ENCODE results near the gene NUDT16L1. TPM values are rescaled to one million over a fixed set of nuclear protein-coding genes. Genes with fewer than 3 reads are reported as not detected.

The NUDT16L1 gene
- total and polyA plus RNA-seq, 12 donors, result 16.3 to 99.3 (median 51.6) TPM

DNA sequence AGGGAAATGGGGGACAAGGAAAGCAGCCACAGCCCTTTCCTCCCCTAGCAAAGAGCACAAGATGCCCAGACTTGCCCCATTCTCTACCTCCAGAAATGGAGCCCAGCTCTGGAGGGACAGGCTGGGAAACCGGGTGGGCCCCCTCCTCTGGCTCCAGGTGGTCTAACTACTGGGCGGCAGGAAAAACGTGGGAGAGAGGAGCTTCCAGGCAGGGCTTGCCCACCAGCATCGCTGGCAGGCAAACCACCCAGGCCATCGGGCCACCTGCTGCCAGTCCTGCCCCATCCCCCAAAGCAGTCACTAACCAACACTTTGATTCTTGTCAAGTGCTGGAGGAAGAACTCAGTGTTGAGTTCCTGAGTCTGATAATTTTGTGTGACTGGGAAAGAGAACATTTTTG lies 25.1 kb downstream of the NUDT16L1 start:
- intact Hi-C loops (cut with DNase I), result no loop called here
- Histone ChIP-seq H3K27ac (no peak overlapping the region), H3K9me3 (replicated peaks in 1 of 3) (no peaks in the 10 kb centered on the region), H3K4me3 (no peak overlapping the region), H3K27me3 (no peaks in the 10 kb centered on the region), H3K4me1 (replicated peaks in 1 of 2) (no peaks in the 10 kb centered on the region), H3K36me3 (replicated peaks in 1 of 2) (peaks cover 0 to 18% of the 10 kb centered on the region in 2 donors)
- DNase-seq, result no peak
- no peak for TF ChIP-seq POLR2A (IDR thresholded peaks at IDR 0.05)
- TF ChIP-seq, protein P1, sequence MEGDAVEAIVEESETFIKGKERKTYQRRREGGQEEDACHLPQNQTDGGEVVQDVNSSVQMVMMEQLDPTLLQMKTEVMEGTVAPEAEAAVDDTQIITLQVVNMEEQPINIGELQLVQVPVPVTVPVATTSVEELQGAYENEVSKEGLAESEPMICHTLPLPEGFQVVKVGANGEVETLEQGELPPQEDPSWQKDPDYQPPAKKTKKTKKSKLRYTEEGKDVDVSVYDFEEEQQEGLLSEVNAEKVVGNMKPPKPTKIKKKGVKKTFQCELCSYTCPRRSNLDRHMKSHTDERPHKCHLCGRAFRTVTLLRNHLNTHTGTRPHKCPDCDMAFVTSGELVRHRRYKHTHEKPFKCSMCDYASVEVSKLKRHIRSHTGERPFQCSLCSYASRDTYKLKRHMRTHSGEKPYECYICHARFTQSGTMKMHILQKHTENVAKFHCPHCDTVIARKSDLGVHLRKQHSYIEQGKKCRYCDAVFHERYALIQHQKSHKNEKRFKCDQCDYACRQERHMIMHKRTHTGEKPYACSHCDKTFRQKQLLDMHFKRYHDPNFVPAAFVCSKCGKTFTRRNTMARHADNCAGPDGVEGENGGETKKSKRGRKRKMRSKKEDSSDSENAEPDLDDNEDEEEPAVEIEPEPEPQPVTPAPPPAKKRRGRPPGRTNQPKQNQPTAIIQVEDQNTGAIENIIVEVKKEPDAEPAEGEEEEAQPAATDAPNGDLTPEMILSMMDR (IDR thresholded peaks at IDR 0.05), result no peak
- WGBS, 4 donors, result 73 to 92% (median 81%) methylated on average over 2 to 5 of the region's 5 CpGs

DNA sequence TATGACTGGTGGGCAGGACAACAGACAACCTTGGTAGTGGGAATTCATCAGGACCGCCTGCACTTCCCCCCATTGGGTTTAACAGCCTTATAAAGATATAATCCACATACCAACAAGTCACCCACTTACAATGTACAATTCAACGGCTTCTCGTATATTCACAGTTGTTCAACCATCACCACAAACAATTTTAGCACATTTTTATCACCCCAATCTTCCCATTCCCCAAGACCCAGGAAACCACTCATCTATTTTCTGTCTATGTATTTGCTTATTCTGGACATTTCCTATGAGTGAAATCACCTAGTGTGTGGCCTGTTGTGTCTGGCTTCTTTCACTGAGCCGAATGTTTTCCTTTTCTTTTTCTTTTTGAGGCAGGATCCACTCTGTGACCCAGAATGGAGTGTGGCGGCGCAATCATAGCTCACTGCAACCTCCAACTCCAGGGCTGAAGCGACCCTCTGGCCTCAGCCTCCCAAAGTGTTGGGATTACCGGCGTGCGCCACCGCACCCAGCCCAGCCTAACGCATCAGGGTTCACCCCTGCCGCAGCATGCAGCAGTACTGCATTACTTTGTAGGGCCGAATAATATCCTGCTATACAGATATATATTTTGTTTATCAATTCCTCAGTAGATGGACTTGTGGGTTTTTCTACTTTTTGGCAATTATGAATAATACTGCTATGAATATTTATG lies 29.9 kb downstream of the NUDT16L1 start:
- 94 to 97% (median 96%) methylated on average over 14 of the region's 14 CpGs for WGBS, 4 donors
- no peak overlapping the region for H3K4me3 ChIP-seq
- H3K9me3 ChIP-seq (replicated peaks in 1 of 3), result no peaks in the 10 kb centered on the region
- intact Hi-C loops (cut with DNase I), result no loop called here
- TF ChIP-seq POLR2A (IDR thresholded peaks at IDR 0.05), result no peak
- TF ChIP-seq, protein P1 (IDR thresholded peaks at IDR 0.05), result no peak
- no peak overlapping the region for H3K27ac ChIP-seq
- H3K36me3 ChIP-seq (replicated peaks in 1 of 2), result peaks cover 0 to 13% of the 10 kb centered on the region in 2 donors
- H3K4me1 ChIP-seq (replicated peaks in 1 of 2), result no peaks in the 10 kb centered on the region
- H3K27me3 ChIP-seq, result no peaks in the 10 kb centered on the region
- no peak for DNase-seq

DNA sequence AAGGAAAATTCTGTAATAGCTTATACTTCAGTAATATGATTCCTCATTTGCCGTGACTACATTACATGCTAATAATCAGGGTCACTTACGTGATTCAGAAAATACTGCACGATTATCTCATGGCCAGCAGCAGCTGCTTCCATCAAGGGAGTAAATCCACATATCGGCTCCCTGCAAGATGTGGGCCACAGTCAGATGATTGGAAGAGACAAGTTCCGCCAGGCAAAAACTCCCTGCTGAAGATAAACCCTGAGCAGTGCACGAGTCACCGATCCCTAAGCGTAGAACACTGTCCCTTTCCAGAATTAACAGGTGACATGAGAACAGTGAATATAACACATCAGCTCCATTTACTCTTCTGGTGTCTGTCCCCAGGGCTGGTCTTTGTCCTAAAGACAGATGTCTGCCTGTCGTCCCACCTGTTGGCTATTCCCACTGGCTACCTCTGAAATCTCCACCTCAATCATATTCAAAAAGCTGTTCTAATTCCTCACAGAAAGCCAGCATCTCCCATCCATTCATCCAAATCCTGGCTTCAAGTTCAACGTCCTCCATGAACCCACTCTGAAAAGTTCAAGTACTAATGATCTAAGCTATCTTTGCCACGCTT lies 31.4 kb downstream of the NUDT16L1 start:
- Histone ChIP-seq H3K36me3 (replicated peaks in 1 of 2) (peaks cover 0 to 26% of the 10 kb centered on the region in 2 donors), H3K27ac (no peak overlapping the region), H3K27me3 (no peaks in the 10 kb centered on the region), H3K4me3 (no peak overlapping the region), H3K9me3 (replicated peaks in 1 of 3) (no peaks in the 10 kb centered on the region), H3K4me1 (replicated peaks in 1 of 2) (no peaks in the 10 kb centered on the region)
- TF ChIP-seq, protein P1 (IDR thresholded peaks at IDR 0.05), result no peak
- no peak for TF ChIP-seq POLR2A (IDR thresholded peaks at IDR 0.05)
- 78 to 83% (median 81%) methylated on average over 11 of the region's 11 CpGs for WGBS, 4 donors
- intact Hi-C loops (cut with DNase I), result no loop called here
- DNase-seq, result no peak

DNA sequence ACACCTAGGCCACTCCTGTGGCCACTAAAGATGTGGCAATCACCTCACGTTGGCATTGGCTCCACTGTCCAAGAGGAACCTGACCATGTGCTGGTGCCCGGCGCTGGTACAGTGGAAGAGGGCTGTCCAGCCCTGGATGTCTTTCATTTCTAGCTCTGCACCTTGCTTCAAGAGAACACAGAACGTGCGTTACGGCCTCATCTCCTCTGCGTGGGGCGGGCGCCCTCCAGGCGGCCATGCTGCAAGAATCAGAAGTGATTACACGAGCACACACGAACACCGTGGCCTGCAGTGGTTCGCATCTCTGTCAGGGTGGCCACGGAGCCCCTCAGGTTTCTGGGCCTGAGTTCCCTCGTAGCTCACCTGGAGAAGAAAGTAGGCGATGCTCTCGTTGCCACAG lies 33.3 kb downstream of the NUDT16L1 start:
- H3K9me3 ChIP-seq (replicated peaks in 1 of 3), result no peaks in the 10 kb centered on the region
- DNase-seq, result no peak
- H3K27ac ChIP-seq, result no peak overlapping the region
- H3K27me3 ChIP-seq, result no peaks in the 10 kb centered on the region
- no peaks in the 10 kb centered on the region for H3K4me1 ChIP-seq (replicated peaks in 1 of 2)
- H3K4me3 ChIP-seq, result no peak overlapping the region
- peaks cover 0 to 31% of the 10 kb centered on the region in 2 donors for H3K36me3 ChIP-seq (replicated peaks in 1 of 2)
- 87 to 94% (median 93%) methylated on average over 7 to 18 of the region's 18 CpGs for WGBS, 4 donors
- intact Hi-C loops (cut with DNase I), result no loop called here
- no peak for TF ChIP-seq POLR2A (IDR thresholded peaks at IDR 0.05)
- TF ChIP-seq, protein P1 (IDR thresholded peaks at IDR 0.05), result no peak

Data from adrenal gland (tissue), 12 donors.